GOT3 (cell line): ENCODE measurements around the gene CEP112.
"Not testable (repeated sequence)": the region's sequence is repeated elsewhere in the genome, so short reads cannot be mapped to it uniquely, and the experiment has no call there.

Experiments
- DNase-seq: peaks from one replicate; lab custom pipeline; 2025; ENCODE audit warnings: mixed read lengths; lab: John Stamatoyannopoulos, UW

The CEP112 gene

DNA sequence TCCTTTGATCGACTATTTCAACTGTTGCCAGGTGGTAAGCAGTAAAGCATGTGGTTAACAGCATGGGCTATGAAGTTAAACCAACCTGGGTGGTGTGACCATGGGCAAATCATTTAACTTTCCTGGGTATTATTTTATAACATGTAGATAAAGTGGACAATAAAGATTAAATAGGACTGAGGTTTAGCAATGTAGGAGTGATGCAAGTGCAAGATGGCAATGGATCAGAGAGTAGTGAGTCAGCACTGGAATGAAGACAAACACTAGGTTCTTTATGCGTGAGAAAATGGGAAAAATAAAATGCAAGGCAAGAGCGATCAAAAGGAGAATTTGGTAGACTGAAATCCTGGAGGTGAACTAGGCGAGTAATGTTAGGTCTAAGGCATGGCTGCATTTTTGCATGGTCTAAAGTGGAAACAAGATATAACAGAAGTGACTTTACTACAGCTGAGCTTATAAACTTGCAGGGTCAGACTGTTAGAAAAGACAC is 408.0 kb downstream of the CEP112 start:
- DNase-seq: no peak

DNA sequence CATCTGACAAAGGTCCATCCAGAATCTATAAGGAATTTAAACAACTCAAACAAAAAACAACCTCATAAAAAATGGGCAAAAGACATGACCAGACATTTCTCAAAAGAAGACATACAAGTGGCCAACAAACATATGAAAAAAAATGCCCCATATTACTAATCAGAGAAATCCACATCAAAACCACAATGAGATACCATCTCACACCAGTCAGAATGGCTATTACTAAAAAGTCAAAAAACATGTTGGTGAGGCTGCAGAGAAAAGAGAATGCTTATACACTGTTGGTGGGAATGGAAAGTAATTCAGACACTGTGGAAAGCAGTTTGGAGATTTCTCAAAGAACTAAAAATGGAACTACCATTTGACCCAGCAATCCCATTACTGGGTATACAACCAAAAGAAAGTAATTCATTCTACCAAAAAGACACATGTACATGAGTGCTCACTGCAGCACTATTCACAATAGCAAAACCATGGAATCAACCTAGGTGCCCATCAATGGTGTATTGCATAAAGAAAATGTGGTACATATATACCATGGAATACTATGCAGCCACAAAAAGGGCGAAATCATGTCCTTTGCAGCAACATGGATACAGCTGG is 409.7 kb downstream of the CEP112 start:
- not testable (repeated sequence) for DNase-seq

DNA sequence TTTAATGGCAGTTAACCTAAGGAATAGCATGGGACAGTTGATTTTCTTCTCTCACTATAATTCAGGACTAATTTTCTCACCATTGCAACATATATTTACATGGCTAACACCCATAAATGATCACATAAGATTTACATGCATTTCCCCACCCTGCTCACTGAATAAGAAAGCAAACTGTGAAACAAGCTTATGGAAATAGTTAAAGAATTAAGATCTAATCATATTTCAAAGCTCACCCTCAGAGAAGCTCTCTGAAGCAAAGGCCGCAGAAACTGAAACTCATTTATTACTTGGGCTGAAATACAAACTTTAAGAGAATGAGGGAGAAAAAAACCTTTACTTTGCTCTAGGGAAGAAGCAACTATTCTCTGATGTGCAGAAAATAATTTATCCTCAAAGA is 411.8 kb downstream of the CEP112 start:
- no peak for DNase-seq

DNA sequence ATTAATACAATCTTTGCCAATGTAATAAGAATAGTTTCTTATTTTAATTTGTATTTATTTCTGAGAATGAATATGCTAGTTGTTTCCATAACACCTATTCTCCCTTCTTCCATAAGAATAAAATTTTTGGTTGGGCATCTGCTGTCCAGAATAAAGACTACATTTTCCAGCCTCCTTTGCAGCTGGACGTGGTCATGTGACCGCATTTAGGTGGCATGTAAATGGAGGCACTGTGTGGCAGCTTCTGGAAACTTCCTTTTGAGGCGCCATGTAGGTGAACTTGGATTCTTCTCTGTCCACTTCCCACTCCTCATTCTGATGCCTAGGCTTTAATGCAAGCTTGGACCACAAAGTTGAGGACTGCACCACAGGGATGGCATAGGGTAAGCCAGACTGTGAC is 415.0 kb downstream of the CEP112 start:
- no peak for DNase-seq

DNA sequence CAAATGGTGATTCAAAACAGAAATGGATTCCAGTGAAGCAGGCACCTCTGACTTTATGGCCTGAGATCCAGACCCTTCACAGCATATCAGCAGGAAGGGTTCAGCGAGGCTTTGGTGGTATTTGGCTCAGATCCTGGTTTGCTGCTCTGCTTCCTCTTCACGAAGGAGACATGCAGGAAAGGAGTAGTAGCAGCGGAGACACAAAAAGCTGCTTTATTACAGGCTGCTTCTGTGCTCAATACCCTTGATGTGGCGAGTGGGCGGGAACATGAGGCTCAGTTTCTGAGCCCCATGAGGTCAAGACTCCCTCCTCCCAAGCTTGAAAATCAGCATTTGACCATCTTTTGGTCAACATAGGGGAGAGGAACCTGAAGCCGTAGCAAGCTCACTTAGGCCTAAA is 417.1 kb downstream of the CEP112 start:
- DNase-seq: no peak

DNA sequence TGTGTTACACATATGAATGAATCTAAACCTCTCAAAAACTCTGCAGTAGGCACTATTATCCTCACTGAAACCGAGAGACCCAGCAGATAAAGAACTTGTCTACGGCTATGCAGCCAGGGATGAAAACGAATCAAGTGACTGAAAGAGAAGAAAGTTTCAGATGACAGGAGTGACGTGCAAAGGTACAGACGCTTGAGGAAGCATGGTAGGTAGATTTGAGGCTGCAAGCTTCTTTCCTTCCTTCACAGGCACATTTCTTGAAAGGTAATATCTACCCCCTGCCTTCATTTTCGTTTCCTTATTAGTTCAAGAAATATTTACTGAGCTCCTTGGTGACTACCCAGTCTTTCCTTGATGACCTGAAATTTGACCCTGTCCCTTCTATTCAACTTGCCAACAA is 418.9 kb downstream of the CEP112 start:
- no peak for DNase-seq

DNA sequence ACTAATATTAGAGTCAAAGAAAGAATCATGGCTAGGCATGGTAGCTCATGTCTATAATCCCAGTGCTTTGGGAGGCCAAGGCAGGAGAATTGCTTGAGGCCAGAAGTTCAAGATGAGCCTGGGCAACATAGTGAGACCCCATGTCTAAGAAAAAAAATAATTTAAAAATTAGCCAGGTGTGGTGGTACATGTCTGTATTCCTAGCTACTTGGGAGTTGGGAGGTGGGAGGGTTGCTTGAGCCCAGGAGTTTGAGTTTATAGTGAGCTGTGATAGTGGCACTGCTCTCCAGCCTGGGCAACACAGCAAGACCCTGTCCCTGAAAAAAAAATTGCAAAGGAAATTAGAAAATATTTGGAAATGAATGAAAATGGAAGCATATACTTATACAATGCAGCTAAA is 420.2 kb downstream of the CEP112 start:
- DNase-seq: no peak

DNA sequence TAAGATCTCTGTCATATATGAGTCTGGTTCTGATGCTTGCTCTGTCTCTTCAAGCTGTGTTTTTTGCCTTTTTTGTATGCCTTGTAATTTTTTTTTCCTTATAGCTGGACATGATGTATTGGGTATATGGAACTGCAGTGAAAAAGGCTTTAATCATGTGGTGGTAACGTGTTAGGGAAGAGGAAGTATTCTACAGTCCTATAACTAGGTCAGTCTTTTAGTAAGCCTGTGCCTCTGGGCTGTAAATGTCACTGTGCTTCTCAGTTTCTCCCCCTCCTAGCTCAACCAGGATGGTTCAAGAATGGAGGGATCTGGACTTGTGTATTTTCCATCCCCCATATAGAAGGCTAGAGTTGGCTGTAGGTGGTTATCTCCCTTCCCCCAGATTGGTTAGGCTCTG is 428.1 kb downstream of the CEP112 start:
- no peak for DNase-seq

DNA sequence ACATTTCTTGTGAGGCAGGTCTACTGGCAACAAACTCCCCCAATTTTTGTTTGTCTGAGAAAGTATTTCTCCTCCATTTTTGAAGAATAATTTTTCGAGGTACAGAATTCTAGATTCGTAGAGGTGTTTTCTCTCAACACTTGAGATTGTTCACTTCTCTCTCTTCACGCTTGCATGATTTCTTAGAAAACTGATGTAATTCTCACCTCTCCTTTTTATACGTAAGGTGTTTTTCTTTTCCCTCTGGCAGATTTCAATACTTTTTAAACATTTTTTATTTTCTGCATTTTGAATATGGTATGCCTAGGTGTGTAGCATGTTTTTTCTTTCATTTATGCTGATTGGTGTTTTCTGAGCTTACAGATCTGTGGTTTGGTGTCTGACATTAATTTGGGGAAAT is 429.0 kb downstream of the CEP112 start:
- no peak for DNase-seq

DNA sequence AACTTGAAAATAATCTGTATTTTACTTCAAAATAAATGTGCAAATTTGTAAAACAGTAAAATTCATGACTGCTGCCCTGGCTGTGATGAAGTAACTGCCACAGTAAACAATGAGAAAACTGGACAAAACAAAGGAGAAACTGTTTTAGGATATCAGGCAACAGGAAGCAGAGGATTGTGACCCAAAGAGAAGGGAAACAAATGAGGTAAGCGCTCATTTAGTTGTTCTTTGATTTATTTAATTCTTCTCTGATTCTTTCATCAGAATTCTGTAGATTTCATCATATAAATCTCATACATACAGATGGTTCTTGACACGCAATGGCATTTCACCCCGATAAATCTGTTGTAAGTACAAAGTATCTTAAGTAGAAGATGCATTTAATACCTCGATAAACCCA is 432.4 kb downstream of the CEP112 start:
- DNase-seq: no peak

DNA sequence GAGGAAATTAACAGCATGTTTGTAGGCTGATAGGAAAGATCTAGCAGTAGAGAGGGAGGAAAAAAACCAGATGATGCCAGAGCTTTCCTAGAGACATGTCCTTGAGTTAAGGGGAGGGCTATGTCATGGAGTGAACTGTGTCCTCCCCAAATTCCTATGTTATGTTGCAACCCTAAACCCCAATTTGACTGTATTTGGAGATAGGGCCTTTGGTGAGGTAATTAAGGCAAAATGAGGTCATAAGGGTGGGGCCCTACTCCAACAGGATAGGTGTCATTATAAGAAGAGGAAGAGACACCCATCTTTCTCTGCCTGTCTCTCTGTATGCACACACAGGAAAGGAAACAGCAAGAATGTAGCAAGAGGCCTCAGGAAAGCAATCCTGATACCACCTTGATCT is 435.2 kb downstream of the CEP112 start:
- no peak for DNase-seq

DNA sequence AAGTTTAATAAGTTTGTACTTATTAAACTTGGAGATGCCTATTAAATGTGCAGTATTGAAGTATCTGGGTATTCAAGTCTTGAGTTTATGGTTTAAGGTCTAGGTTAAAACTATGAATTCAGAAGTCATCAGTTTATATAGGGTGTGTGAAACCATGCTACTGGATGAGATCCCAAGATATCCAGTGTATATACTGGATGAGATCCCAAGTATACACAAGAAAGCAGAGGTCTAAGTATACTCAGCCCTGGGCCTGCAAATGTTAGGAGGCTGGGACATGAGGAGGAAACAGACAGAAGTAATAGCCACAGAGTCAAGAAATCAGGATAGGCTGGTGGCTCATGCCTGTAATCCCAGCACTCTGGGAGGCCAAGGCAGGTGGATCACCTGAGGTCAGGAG is 436.1 kb downstream of the CEP112 start:
- no peak for DNase-seq

DNA sequence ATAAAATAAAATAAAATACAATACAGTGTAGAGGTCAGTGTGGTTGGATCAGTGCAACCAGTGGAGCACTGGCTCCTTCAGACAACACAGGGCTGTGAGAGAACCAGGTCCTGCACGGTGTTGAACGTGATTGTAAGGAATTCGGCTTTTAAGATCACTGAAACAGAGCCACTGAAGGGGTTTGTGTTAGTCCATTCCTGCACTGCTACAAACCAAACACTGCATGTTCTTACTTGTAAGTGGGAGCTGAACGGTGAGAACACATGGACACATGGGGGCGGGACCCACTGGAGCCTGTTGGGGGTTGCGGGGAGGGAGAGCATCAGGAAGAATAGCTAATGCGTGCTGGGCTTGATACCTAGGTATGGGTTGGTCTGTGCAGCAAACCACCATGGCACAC is 437.3 kb downstream of the CEP112 start:
- DNase-seq: no peak

DNA sequence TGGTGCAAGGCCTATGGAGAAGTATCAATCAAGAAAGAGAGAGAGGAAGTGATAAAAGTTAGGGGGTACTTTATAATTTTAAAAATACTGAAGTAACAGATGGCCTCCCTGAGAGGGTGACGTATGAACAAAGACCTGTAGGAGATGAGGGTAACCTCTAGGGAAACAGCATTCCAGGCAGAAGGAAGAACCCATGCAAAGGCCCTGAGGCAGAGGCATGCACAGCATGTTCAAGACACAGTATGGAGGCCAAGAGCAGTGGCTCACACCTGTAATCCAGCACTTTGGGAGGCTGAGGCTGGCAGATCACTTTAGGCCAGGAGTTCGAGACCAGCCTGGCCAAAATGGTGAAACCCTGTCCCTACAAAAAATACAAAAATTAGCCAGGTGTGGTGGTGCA is 437.9 kb downstream of the CEP112 start:
- DNase-seq: no peak

DNA sequence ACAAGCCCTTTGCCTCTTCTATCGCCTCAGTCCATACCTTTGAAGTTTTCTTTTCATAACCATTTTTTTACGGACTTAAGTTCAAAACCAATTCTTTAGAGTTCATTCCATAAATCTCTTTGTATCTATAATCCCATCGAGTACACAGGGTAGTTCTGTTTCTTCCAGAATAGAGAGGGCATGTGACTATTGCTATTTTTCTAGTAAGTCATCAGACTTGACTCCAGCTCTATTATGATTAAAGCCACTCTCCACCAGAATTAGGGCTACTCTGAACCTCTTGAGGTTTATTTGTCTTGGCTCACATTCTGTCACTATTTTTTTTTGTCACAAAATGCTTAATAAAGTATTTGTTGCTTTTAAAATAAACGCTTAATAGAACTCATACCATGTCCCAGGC is 438.6 kb downstream of the CEP112 start:
- no peak for DNase-seq

DNA sequence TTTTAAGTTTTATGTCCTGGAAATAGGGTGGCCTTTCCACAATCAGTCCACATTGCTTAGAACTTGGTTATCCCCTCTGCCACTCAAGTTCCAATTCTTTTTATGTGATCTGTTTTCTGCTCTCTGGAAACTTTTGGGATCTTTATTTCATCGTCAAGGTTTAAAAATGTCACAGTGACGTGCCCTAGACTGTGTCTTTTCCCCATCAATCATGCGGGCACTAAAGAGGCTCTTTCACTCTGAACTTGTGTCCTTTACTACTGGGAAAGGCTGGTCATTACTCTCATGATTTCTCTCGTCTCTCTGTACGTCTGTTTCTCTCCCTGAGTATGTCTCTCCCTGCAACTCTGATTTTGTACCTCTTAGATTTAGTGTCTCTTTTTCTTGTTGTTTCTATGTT is 440.7 kb downstream of the CEP112 start:
- no peak for DNase-seq

DNA sequence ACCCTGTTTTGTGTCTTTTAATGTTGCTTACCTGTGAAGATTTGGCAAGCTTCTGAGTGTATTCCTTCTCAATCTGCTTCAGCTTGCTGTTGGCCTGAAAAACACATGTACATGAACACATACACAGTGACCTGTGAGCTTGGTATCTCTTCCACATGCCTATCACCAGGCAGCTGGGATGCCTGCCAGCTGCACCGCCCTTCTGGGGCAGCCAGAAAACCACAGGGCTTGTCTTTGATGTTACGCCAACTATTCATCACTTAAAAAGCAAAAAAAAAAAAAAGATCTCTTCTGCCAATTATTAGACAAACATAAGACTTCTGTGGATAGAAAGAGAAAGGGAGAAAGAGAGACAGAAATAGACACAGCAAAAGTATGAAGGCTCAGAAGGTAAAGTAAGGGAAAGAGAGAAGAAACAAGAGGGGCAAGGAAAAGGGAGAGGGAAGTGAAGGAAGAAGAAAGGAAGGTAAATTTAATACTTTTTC is 441.3 kb downstream of the CEP112 start:
- peak; percentile 15 for DNase-seq

DNA sequence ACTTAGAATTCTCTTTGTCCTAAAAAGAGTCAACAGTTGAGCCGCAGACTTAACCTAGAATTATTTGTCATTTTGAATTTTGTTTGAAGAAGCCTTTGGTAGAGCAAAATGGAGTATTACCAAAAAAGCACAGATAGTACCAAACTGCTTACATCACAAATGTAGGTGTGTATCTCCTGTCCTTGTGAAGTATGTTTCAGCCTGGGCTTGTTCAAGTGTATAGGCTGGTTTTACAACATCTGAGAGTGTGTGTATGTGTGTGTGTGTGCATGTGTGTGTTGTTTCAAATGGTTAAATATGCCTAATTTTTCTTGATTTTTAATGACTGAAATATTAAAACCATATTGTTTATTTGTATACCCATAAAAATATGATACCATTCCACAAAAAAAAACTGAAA is 441.8 kb downstream of the CEP112 start:
- DNase-seq: no peak

DNA sequence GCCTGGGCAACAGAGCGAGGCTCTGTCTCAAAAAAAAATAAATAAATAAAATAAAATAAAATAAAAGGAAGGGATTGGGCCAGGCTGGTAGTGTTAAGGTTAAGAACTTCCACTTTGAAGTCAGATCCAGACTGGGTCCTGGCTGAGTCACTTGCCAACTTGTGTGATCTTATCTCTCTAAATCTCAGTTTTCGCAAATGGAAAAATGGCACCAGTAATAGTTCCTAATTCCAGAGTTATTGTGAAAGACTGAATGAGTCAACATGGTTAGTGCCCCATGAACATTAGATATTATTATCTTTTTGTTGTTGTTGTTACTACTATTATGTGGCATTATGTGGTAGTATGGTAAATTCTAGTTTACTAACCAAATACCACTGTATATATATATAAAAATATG is 442.5 kb downstream of the CEP112 start:
- no peak for DNase-seq

DNA sequence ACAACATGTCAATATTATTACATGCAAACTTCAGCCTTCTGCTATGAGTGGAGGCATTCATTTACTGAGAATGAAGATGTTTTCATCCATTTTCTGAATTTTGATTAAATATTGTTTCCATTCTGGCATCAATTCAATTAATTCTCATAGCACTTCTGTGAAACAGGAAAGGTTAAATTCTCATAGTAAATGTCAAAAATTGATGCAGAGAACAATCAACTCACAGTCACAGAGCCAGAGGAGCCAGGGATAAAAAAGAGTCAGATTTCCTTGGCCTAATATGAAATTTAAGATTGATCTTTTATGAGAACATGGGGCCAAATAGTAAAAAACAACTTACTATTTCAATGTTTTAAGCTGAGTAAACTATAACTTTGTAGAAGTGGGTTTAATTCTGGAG is 446.7 kb downstream of the CEP112 start:
- DNase-seq: no peak

DNA sequence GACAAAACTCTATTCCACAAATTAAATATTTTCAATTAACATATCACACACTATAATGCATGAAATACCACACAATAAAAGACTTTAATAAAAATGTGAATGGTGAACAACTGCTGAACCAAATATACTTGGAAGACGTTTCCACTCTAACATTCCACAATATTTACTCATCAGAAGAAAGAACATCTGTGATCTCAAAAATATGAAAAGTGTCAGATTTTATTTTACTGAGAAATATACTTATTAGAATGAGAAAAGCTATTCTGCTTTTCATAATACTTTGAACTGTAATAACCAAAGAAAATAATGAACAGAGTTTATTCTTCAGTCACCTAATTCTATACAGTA is 448.7 kb downstream of the CEP112 start:
- no peak for DNase-seq

DNA sequence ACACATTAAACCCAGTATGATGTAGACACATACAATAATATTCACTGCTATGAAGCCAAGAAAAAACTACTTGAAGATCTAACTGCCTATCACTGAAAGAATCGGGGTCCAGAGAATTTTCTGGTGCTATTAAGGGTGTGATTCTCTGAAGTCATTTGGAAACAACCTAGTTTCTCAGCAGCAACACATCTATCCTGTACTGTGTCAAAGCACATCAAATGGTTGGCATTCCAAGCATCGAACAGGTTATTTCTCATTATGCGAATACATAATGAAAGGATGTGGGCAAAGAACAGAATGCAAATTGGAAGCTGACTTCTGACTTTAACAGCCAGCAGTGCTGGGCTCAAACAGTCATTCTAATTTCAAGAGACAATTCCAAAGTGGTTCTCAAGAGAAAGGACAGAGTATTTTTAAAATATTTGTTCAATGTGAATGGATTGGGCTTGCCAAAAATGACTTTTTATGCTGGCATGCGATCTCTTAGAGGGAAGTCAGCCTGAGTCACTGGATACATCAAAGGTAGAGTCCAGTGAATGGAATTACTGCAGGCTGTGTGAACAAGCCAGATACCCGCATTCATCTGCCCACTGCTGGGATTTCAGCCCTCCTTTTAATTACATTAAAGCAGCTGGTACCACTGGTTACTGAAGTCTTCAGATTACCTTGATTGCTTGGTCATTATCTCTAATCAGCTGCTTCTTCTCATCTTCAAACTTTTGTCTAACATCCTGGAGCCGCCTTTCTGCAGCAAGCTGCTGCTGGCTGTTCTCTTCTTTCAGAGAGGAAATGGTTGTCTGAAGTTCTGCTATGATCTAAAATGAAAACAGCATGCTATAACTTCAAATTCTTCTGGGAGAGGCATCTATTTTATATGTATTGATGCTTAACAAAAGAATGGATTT is 449.3 kb downstream of the CEP112 start:
- DNase-seq: no peak

DNA sequence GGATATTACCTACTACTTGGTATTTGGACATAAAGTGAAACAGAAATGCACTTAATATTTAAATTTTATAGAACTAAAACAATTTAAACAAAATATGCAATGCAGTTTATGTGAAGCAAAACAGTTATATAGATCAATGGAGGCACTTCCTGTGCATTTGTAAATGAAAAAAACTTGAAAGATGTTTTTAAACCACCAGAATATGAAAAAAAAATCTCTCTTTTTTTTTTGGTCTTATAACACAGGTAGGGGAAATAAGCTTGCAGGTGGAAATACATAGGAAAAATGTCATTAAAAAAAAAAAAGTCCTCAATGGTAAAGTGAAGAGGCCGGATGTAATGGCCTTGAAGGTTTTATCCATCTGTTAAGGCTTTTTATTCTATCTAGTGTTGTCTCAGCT is 450.2 kb downstream of the CEP112 start:
- DNase-seq: no peak

DNA sequence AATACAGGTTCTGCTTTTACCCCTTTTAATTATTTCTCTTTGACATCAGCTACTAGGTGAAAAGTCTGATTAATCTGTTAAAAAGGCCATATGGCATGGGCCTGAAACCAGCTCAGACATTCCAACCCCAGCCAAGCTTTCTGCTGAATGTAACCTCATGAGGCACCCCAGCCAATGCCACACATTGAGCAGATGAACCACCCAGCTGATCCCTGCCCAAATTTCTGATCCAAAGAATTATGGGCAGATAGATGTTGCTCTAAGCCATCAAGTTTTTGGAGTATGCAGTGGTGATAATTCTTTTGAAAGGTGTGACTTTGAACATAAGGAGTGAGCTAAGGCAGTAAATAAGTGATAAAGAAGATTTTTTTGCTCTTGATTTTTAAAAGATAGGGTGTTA is 452.9 kb downstream of the CEP112 start:
- DNase-seq: no peak
